K562 (cell line): Measurements from ENCODE around the gene EDEM2. TPM values are rescaled to one million over a fixed set of nuclear protein-coding genes. Genes with fewer than 3 reads are reported as not detected.

Source experiments
- ATAC-seq: fragments of 200-7000 bp; cut with Tn5 transposase; 3 replicates; pipeline ENCODE4 v1.9.1; 2020; ENCODE audit warnings: moderate library complexity
- BruUV-seq: library from RNA; stranded (reverse); fragments of 400-500 nt; replicated peaks from 2 replicates; lab custom pipeline; 2021; lab: Mats Ljungman, UMichigan
- CTCF ChIA-PET: fragments of 300-600 bp; formaldehyde crosslinking; extraction: SDS; loops from one replicate; lab custom pipeline; 2021; ENCODE audit warnings: low intra/inter-chr PET ratio; lab: Yijun Ruan, JAX
- POLR2A ChIA-PET: fragments of 300-600, 350-650 bp; sonication (Branson Sonifier 250); formaldehyde crosslinking; extraction: SDS; loops from one replicate; lab custom pipeline; 2021; ENCODE audit warnings: antibody characterized with exemption, inconsistent platforms; lab: Yijun Ruan, JAX
- DNase-seq, 4 experiments: peaks; one replicate each; pipeline versions ENCODE4 v3.0.0 to v3.0.0-alpha.2; 2011 to 2018; ENCODE audit warnings: low spot score in 3 of 4, mixed read lengths in 3 of 4; ENCODE audit errors: extremely low read depth in 1 of 4
- FAIRE-seq: peaks from 2 replicates; lab custom pipeline; 2011; peaks lifted over from hg19 to GRCh38; lab: Jason Lieb, UNC
- H2AFZ ChIP-seq: 2 replicates; pipeline ENCODE4 v1.6.0; 2011; ENCODE audit warnings: low read depth, low read length, control low read depth, inconsistent platforms
- H3K27ac ChIP-seq: fragments of 200-600 bp; 3 replicates; pipeline ENCODE4 v1.8.0; 2011; ENCODE audit warnings: low read depth, mild to moderate bottlenecking, control low read depth, inconsistent platforms, low read length, moderate library complexity, mixed read lengths; ENCODE audit errors: extremely low read depth
- H3K27me3 ChIP-seq, 2 experiments: fragments of 300-600 bp in 1 of 2; 2 replicates in 1 of 2; 3 replicates in 1 of 2; pipeline versions ENCODE4 v1.6.0 to v1.8.0; 2011; ENCODE audit warnings: inconsistent platforms in 2 of 2, low read length in 2 of 2, mild to moderate bottlenecking in 1 of 2, mixed read lengths in 1 of 2, moderate library complexity in 1 of 2; ENCODE audit not compliant: control insufficient read depth in 2 of 2, insufficient read depth in 2 of 2
- H3K36me3 ChIP-seq: fragments of 300-600 bp; 3 replicates; pipeline ENCODE4 v1.8.0; 2011; ENCODE audit warnings: mild to moderate bottlenecking, low read length, inconsistent platforms; ENCODE audit not compliant: control insufficient read depth, insufficient read depth
- H3K4me1 ChIP-seq, 2 experiments: fragments of 200-600 bp in 1 of 2; replicated peaks in 1 of 2; 2 replicates in 1 of 2; 3 replicates in 1 of 2; pipeline versions ENCODE4 v1.5.1 to v1.8.0; 2011; ENCODE audit warnings: inconsistent platforms in 2 of 2, low read length in 2 of 2, mild to moderate bottlenecking in 1 of 2, mixed read lengths in 1 of 2, moderate library complexity in 1 of 2; ENCODE audit not compliant: control insufficient read depth in 2 of 2, insufficient read depth in 2 of 2
- H3K4me2 ChIP-seq: 2 replicates; pipeline ENCODE4 v1.6.1; 2011; ENCODE audit warnings: low read length, control low read depth, inconsistent platforms, mixed read lengths; ENCODE audit not compliant: insufficient read depth
- H3K4me3 ChIP-seq: fragments of 200-600 bp; sonication (generic), shearing (Covaris generic); 2 replicates; pipeline ENCODE4 v1.5.1; 2016; ENCODE audit warnings: control low read depth, inconsistent platforms
- H3K79me2 ChIP-seq: fragments of 200-600 bp; 3 replicates; pipeline ENCODE4 v1.8.0; 2011; ENCODE audit warnings: low read length, inconsistent platforms; ENCODE audit not compliant: control insufficient read depth, insufficient read depth
- H3K9ac ChIP-seq, 2 experiments: 2 replicates each; pipeline versions ENCODE4 v1.6.0 to v1.6.1; 2011; ENCODE audit warnings: low read depth in 2 of 2, low read length in 2 of 2, control low read depth in 1 of 2, inconsistent platforms in 1 of 2, mild to moderate bottlenecking in 1 of 2, mixed read lengths in 1 of 2; ENCODE audit not compliant: insufficient read depth in 1 of 2
- H3K9me1 ChIP-seq: one replicate; pipeline ENCODE4 v1.6.0; 2011; ENCODE audit warnings: inconsistent platforms, mild to moderate bottlenecking, low read length, moderate library complexity; ENCODE audit not compliant: control insufficient read depth, insufficient read depth
- H3K9me3 ChIP-seq: replicated peaks from 2 replicates; pipeline ENCODE4 v1.5.1; 2011; ENCODE audit warnings: low read depth, low read length, inconsistent platforms; ENCODE audit not compliant: control insufficient read depth, insufficient read depth
- H4K20me1 ChIP-seq: replicated peaks from 2 replicates; pipeline ENCODE4 v1.6.1; 2011; ENCODE audit warnings: low read length, inconsistent platforms, mixed read lengths; ENCODE audit not compliant: control insufficient read depth, insufficient read depth
- DEAF1 ChIP-seq: fragments of 450-650 bp; formaldehyde crosslinking; IDR thresholded peaks from 2 replicates; pipeline ENCODE4 v1.4.0; 2020; ENCODE audit warnings: mild to moderate bottlenecking, moderate library complexity
- ETV5 ChIP-seq: sonication (generic); formaldehyde crosslinking; IDR thresholded peaks from 2 replicates; pipeline ENCODE4 v1.4.0; 2020; ENCODE audit warnings: low read depth, mild to moderate bottlenecking, missing genetic modification reagents
- HCFC1 ChIP-seq: IDR thresholded peaks from 2 replicates; pipeline ENCODE4 v1.6.1; 2012; ENCODE audit warnings: low read depth, low read length, improper control_type of control experiment
- KLF10 ChIP-seq: fragments of 250-450 bp; sonication (Bioruptor Pico); IDR thresholded peaks from 2 replicates; pipeline ENCODE4 v1.6.1; 2021; ENCODE audit warnings: matching md5 sums
- KLF13 ChIP-seq: fragments of 450-650 bp; IDR thresholded peaks from 2 replicates; pipeline ENCODE4 v1.6.1; 2016; ENCODE audit warnings: missing genetic modification characterization, low read depth, mild to moderate bottlenecking, missing compliant biosample characterization, moderate library complexity, borderline replicate concordance
- MLX ChIP-seq, 2 experiments: fragments of 450-650 bp in 1 of 2; sonication (generic) in 1 of 2; formaldehyde crosslinking; conservative IDR thresholded peaks; 2 replicates each; pipeline versions ENCODE4 v1.4.0 to v1.8.1; 2020 to 2022; ENCODE audit warnings: mild to moderate bottlenecking in 1 of 2, missing genetic modification reagents in 1 of 2
- NR2C2 ChIP-seq, 2 experiments: fragments of 200-800 bp in 1 of 2; sonication (Bioruptor generic) in 1 of 2; sonication (generic) in 1 of 2; formaldehyde crosslinking in 1 of 2; IDR thresholded peaks; 2 replicates each; pipeline versions ENCODE4 v1.6.1 to v1.8.0; 2016 to 2022; ENCODE audit warnings: mild to moderate bottlenecking in 1 of 2, missing compliant biosample characterization in 1 of 2, missing genetic modification characterization in 1 of 2, missing genetic modification reagents in 1 of 2
- PHF20 ChIP-seq: fragments of 450-650 bp; IDR thresholded peaks from 2 replicates; pipeline ENCODE4 v1.6.1; 2018; ENCODE audit not compliant: partially characterized antibody
- RNF2 ChIP-seq: sonication (generic); IDR thresholded peaks from 2 replicates; pipeline ENCODE4 v1.6.1; 2016
- SMARCA5 ChIP-seq: fragments of 450-650 bp; IDR thresholded peaks from 2 replicates; pipeline ENCODE4 v1.6.1; 2016
- SP1 ChIP-seq: sonication (generic); formaldehyde crosslinking; IDR thresholded peaks from 2 replicates; pipeline ENCODE4 v1.8.1; 2022; ENCODE audit warnings: mild to moderate bottlenecking, missing genetic modification reagents
- ZBED1 ChIP-seq: IDR thresholded peaks from 2 replicates; pipeline ENCODE4 v1.6.1; 2014
- ZBTB7A ChIP-seq: IDR thresholded peaks from 2 replicates; pipeline ENCODE4 v1.6.1; 2011; ENCODE audit warnings: low read depth, mild to moderate bottlenecking, low read length, moderate library complexity, borderline replicate concordance; ENCODE audit not compliant: control insufficient read depth
- ZEB2 ChIP-seq: fragments of 450-650 bp; IDR thresholded peaks from 2 replicates; pipeline ENCODE4 v1.6.1; 2016
- ZNF12 ChIP-seq: sonication (generic); formaldehyde crosslinking; IDR thresholded peaks from 2 replicates; pipeline ENCODE4 v1.4.0; 2020; ENCODE audit warnings: mild to moderate bottlenecking, missing genetic modification reagents
- ZNF134 ChIP-seq: fragments of 250-450 bp; sonication (Bioruptor Pico); conservative IDR thresholded peaks from 2 replicates; pipeline ENCODE4 v1.4.0; 2020
- WGBS: fragments of 100-300 bp; shearing (Covaris generic); methylation state at CpG from one replicate; pipeline ENCODE4 v1.1.6; 2016; ENCODE audit warnings: low coverage, mixed read lengths; ENCODE audit not compliant: insufficient coverage; ENCODE audit errors: missing lambda C conversion rate; 5-methylcytosine and 5-hydroxymethylcytosine counted together
- in situ Hi-C: fragments of 300-500 bp; cut with MboI; formaldehyde crosslinking; loops from 4 replicates; pipeline ENCODE4 v1.15.0; 2018; ENCODE audit warnings: inconsistent platforms, mixed read lengths
- intact Hi-C: fragments of 100-400 bp; cut with micrococcal nuclease; formaldehyde crosslinking; loops from 2 replicates; pipeline ENCODE4 v1.14.2; 2022
- polyA plus RNA-seq, 8 experiments: library from polyadenylated mRNA; depleted of rRNA in 4 of 8; stranded (reverse) in 5 of 8; unstranded in 3 of 8; fragments of >200 nt; fragmentation: Nextera tagmentation in 2 of 8; fragmentation: Illumina TruSeq in 1 of 8; extraction: Ambion mirVana in 2 of 8; extraction: Trizol in 1 of 8; gene quantifications; 2 replicates each; pipeline versions ENCODE4 v1.2.1 to v1.2.3, GENCODE V29; 2011 to 2014; ENCODE audit warnings: inconsistent platforms in 1 of 8, missing spikeins in 1 of 8
- total RNA-seq, 7 experiments: library from RNA; depleted of rRNA in 6 of 7; stranded (reverse); fragments of >200 nt in 6 of 7; fragmentation: Illumina TruSeq in 2 of 7; extraction: Trizol in 2 of 7; gene quantifications; 2 replicates each; pipeline versions ENCODE4 v1.2.1 to v1.2.3, GENCODE V29; 2011 to 2021; ENCODE audit warnings: low replicate concordance in 1 of 7

Gene EDEM2
- total and polyA plus RNA-seq, 9 of the 15 experiments (the other 6 are each of a cell fraction or from before 2014, with no cell fraction given) = 6.9 to 11.0 (median 9.7) TPM

- TF ChIP-seq KLF13 (tag) = peak; percentile 67
- TF ChIP-seq ZEB2 = no peak
- TF ChIP-seq HCFC1 = peak; percentile 96
- TF ChIP-seq RNF2 = peak; percentile 78
- TF ChIP-seq PHF20 = peak; percentile 58
- TF ChIP-seq SP1 (CRISPR knock-in tag) = peak; percentile 78
- TF ChIP-seq KLF10 = no peak
Observed at GRCh38 chr20:35092524-35093266, 54.4 kb downstream of the EDEM2 start, which contains the start of gene TRPC4AP (continued).

GRCh38 chr20:35091816-35092523 lies 55.2 kb downstream of the EDEM2 start:
- Histone ChIP-seq H3K27me3 (no peaks in the 10 kb centered on the region), H3K9me1 (no peaks in the 10 kb centered on the region), H3K27ac (peak overlapping the region; percentile 93), H3K4me3 (peak overlapping the region; percentile 92), H3K4me2 (peak overlapping the region; percentile 85), H3K9me3 (no peaks in the 10 kb centered on the region; the same call in 1 of the 2 replicates), H3K79me2 (peaks cover 53% of the 10 kb centered on the region), H2AFZ (peak overlapping the region; percentile 84; the same call in 1 of the 2 replicates), H4K20me1 (no peaks in the 10 kb centered on the region), H3K36me3 (peaks cover 15% of the 10 kb centered on the region), H3K9ac (peak overlapping the region; percentile 92 to 95), H3K4me1 (peaks cover 15 to 18% of the 10 kb centered on the region in 2 experiments)
- no peak for FAIRE-seq
- DNase-seq = peak in 2 of 4 experiments; percentile 18 to 41
- peak; percentile 62 for ATAC-seq
- intact Hi-C loops (loop anchor here (1.0 to 2.0 kb wide), 2 partner anchors 55 to 218 kb away; partner anchors contain the start of gene EDEM2), in situ Hi-C loops (no loop called here)
- CTCF ChIA-PET = interaction anchor here (0.6 kb wide), 1 partner anchor 9 kb away, joined by 3 read pairs; no protein-coding TSS in a partner anchor
- POLR2A ChIA-PET = interaction anchor here (0.6 to 1.1 kb wide), 3 partner anchors 220 to 925 kb away, joined by 3 read pairs; no protein-coding TSS in a partner anchor
- 1% methylated on average over 25 of the region's 28 CpGs for WGBS
- TSS peak; percentile 70 for BruUV-seq
- TF ChIP-seq SMARCA5 = 0 out of 2 replicates have a peak, but pooled peaks have one; percentile 28
- 0 out of 4 replicates have a peak, but pooled peaks of 1 of the 2 experiments have one; percentile 27 for TF ChIP-seq MLX (CRISPR knock-in tag; conservative IDR thresholded peaks at IDR 0.05)
- 0 out of 2 replicates have a peak, but pooled peaks have one; percentile 7 for TF ChIP-seq ZBED1
- no peak for TF ChIP-seq HCFC1
- peak; percentile 59; the same call in 1 of the 2 replicates for TF ChIP-seq ZBTB7A
- no peak for TF ChIP-seq ZNF134 (CRISPR knock-in tag)
- TF ChIP-seq DEAF1 = 0 out of 2 replicates have a peak, but pooled peaks have one; percentile 8
- 0 out of 2 replicates have a peak, but pooled peaks have one; percentile 45 for TF ChIP-seq NR2C2 (CRISPR knock-in tag; IDR thresholded peaks at IDR 0.05)
- TF ChIP-seq NR2C2 (tag; IDR thresholded peaks at IDR 0.05) = no peak
- peak; percentile 36; the same call in 1 of the 2 replicates for TF ChIP-seq ZNF12
- no peak; the same call in 1 of the 2 replicates for TF ChIP-seq ETV5 (CRISPR knock-in tag)
